Measurements from ENCODE around the gene NMRAL1. TPM values are rescaled to one million over a fixed set of nuclear protein-coding genes. Genes with fewer than 3 reads are reported as not detected.

NMRAL1 gene
- total RNA-seq, 1 donor from 2014 or later = 43.5 TPM

DNA sequence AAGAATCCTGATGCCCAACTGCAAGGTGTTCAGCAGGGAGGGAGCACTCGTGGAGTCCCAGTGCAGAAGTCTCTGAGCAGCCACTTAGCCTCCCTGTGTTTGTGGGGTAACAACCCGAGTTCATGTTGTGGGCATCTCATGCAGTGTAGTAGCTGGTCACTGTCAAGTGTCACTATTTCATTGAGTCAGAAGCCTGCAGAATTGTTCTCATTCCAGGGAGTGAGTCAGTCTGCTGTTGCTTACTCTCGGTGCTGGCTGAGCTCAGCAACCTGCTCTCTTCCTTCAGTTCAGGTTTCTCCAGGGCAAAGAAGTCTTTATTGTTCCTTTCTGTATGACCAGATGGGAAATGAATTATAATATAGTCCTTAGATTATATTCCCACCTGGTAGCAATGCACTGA lies 25.8 kb upstream of the NMRAL1 start:
- peaks cover 26% of the 10 kb centered on the region for H3K4me1 ChIP-seq
- DNase-seq = no peak
- TF ChIP-seq, protein P1, sequence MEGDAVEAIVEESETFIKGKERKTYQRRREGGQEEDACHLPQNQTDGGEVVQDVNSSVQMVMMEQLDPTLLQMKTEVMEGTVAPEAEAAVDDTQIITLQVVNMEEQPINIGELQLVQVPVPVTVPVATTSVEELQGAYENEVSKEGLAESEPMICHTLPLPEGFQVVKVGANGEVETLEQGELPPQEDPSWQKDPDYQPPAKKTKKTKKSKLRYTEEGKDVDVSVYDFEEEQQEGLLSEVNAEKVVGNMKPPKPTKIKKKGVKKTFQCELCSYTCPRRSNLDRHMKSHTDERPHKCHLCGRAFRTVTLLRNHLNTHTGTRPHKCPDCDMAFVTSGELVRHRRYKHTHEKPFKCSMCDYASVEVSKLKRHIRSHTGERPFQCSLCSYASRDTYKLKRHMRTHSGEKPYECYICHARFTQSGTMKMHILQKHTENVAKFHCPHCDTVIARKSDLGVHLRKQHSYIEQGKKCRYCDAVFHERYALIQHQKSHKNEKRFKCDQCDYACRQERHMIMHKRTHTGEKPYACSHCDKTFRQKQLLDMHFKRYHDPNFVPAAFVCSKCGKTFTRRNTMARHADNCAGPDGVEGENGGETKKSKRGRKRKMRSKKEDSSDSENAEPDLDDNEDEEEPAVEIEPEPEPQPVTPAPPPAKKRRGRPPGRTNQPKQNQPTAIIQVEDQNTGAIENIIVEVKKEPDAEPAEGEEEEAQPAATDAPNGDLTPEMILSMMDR (IDR thresholded peaks at IDR 0.05) = no peak
- intact Hi-C loops (cut with DNase I) = no loop called here
- no peaks in the 10 kb centered on the region for H3K9me3 ChIP-seq
- no peak overlapping the region for H3K27ac ChIP-seq
- no peak overlapping the region for H3K4me3 ChIP-seq
- H3K27me3 ChIP-seq (ENCODE audit: low read depth) = no peaks in the 10 kb centered on the region
- H3K36me3 ChIP-seq = peaks cover 10% of the 10 kb centered on the region
- peak; percentile 73 to 86 for ATAC-seq

DNA sequence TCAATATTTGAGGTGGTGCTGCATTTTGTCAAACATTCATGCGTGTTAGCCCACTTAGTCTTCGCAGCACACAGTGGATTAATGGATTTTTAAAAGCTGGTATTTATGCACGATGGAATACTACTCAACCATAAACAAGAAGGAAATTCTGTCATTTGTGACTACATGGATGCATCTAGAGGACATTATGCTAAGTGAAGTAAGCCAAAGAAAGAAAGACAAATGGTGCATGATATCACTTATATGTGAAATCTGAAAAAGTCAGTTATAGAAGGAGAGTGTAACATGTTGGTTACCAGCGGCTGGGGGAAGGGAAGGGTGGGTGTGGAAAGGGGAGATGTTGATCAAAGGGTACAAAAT lies 24.8 kb upstream of the NMRAL1 start:
- Histone ChIP-seq H3K9me3 (no peaks in the 10 kb centered on the region), H3K36me3 (peaks cover 10% of the 10 kb centered on the region), H3K4me1 (peaks cover 21% of the 10 kb centered on the region), H3K4me3 (no peak overlapping the region), H3K27ac (no peak overlapping the region), H3K27me3 (ENCODE audit: low read depth) (no peaks in the 10 kb centered on the region)
- DNase-seq (no peak), ATAC-seq (no peak)
- TF ChIP-seq, protein P1 (IDR thresholded peaks at IDR 0.05) = no peak
- intact Hi-C loops (cut with DNase I) = no loop called here

- DNase-seq (no peak), ATAC-seq (no peak)
- Histone ChIP-seq H3K27me3 (ENCODE audit: low read depth) (no peaks in the 10 kb centered on the region), H3K27ac (no peak overlapping the region), H3K4me1 (peaks cover 21% of the 10 kb centered on the region), H3K36me3 (peaks cover 10% of the 10 kb centered on the region), H3K4me3 (no peak overlapping the region), H3K9me3 (no peaks in the 10 kb centered on the region)
- TF ChIP-seq, protein P1 (IDR thresholded peaks at IDR 0.05) = no peak
- intact Hi-C loops (cut with DNase I) = no loop called here
Observed at GRCh38 chr16:4498546-4499195, 24.2 kb upstream of the NMRAL1 start.

- no peaks in the 10 kb centered on the region for H3K27me3 ChIP-seq (ENCODE audit: low read depth)
- no peak for ATAC-seq
- H3K4me3 ChIP-seq = no peak overlapping the region
- no peak overlapping the region for H3K27ac ChIP-seq
- H3K4me1 ChIP-seq = peaks cover 17% of the 10 kb centered on the region
- intact Hi-C loops (cut with DNase I) = no loop called here
- TF ChIP-seq, protein P1 (IDR thresholded peaks at IDR 0.05) = no peak
- no peak for DNase-seq
- H3K36me3 ChIP-seq = peaks cover 10% of the 10 kb centered on the region
- no peaks in the 10 kb centered on the region for H3K9me3 ChIP-seq
Observed at GRCh38 chr16:4496305-4496704, 21.9 kb upstream of the NMRAL1 start.

- Histone ChIP-seq H3K4me3 (no peak overlapping the region), H3K4me1 (peaks cover 11% of the 10 kb centered on the region), H3K9me3 (no peaks in the 10 kb centered on the region), H3K36me3 (peaks cover 10% of the 10 kb centered on the region), H3K27me3 (ENCODE audit: low read depth) (no peaks in the 10 kb centered on the region), H3K27ac (no peak overlapping the region)
- DNase-seq (no peak), ATAC-seq (no peak)
- intact Hi-C loops (cut with DNase I) = no loop called here
- TF ChIP-seq, protein P1 (IDR thresholded peaks at IDR 0.05) = no peak
Observed at GRCh38 chr16:4495766-4496165, 21.3 kb upstream of the NMRAL1 start.

Data from lower lobe of right lung (tissue), 2 donors.